ENCODE data around the gene PLEKHD1.

GRCh38 chr14:69528930-69529329, 44.4 kb downstream of the PLEKHD1 start:
- TF ChIP-seq POLR2A (IDR thresholded peaks at IDR 0.05): no peak
- TF ChIP-seq CTCF (IDR thresholded peaks at IDR 0.05): no peak

Data from right lobe of liver (tissue), 4 donors.